ENCODE measurements around the gene ADCK1. TPM values are rescaled to one million over a fixed set of nuclear protein-coding genes. Genes with fewer than 3 reads are reported as not detected.

Gene ADCK1
- total and polyA plus RNA-seq, 2 donors (not counting 1 experiment from before 2014, with no cell fraction given), result 10.6 to 18.3 TPM

GRCh38 chr14:77865455-77865854, 65.5 kb downstream of the ADCK1 start:
- DNase-seq, result no peak
- H3K4me1 ChIP-seq (ENCODE audit: control insufficient read depth in 2 of 2, insufficient read depth in 2 of 2, low read length in 2 of 2), result no peaks in the 10 kb centered on the region
- no peak for ATAC-seq (ENCODE audit: low read depth)
- ChIA-PET CTCF (no interaction called here), POLR2A (no interaction called here)
- H2AFZ ChIP-seq (ENCODE audit: insufficient read depth, low read depth, low read length, poor library complexity, severe bottlenecking), result no peak overlapping the region
- Mint-ChIP-seq H3K27ac (no peak overlapping the region), H3K4me3 (no peak overlapping the region), H3K9me3 (ENCODE audit: insufficient read depth) (peaks cover 4% of the 10 kb centered on the region), H3K27me3 (no peaks in the 10 kb centered on the region), H3K4me1 (peaks cover 1% of the 10 kb centered on the region)
- 100% methylated on average over 1 of the region's 6 CpGs for WGBS (ENCODE audit: insufficient coverage)
- TF ChIP-seq, protein P1, sequence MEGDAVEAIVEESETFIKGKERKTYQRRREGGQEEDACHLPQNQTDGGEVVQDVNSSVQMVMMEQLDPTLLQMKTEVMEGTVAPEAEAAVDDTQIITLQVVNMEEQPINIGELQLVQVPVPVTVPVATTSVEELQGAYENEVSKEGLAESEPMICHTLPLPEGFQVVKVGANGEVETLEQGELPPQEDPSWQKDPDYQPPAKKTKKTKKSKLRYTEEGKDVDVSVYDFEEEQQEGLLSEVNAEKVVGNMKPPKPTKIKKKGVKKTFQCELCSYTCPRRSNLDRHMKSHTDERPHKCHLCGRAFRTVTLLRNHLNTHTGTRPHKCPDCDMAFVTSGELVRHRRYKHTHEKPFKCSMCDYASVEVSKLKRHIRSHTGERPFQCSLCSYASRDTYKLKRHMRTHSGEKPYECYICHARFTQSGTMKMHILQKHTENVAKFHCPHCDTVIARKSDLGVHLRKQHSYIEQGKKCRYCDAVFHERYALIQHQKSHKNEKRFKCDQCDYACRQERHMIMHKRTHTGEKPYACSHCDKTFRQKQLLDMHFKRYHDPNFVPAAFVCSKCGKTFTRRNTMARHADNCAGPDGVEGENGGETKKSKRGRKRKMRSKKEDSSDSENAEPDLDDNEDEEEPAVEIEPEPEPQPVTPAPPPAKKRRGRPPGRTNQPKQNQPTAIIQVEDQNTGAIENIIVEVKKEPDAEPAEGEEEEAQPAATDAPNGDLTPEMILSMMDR (IDR thresholded peaks at IDR 0.05), result no peak
- no peak for TF ChIP-seq EZH2 (IDR thresholded peaks at IDR 0.05; ENCODE audit: borderline replicate concordance, insufficient read depth, low read depth, low read length, poor library complexity, severe bottlenecking)
- no peaks in the 10 kb centered on the region for H3K79me2 ChIP-seq (ENCODE audit: control insufficient read depth, insufficient read depth, low read length)
- no peak overlapping the region for H3K4me2 ChIP-seq (replicated peaks; ENCODE audit: low read depth, low read length, poor library complexity, severe bottlenecking)
- no peak overlapping the region for H3K9ac ChIP-seq (ENCODE audit: low read length)
- H4K20me1 ChIP-seq (ENCODE audit: control insufficient read depth, insufficient read depth, low read length, poor library complexity, severe bottlenecking), result no peaks in the 10 kb centered on the region
- no peaks in the 10 kb centered on the region for H3K27me3 ChIP-seq (replicated peaks in 1 of 4; ENCODE audit: control extremely low read depth in 1 of 4, control insufficient read depth in 3 of 4, insufficient read depth in 4 of 4, low read length in 3 of 4)
- no peak overlapping the region for H3K4me3 ChIP-seq (ENCODE audit: control extremely low read depth in 1 of 5, extremely low read depth in 1 of 5, insufficient read depth in 1 of 5, low read depth in 2 of 5, low read length in 4 of 5)
- intact Hi-C loops (cut with micrococcal nuclease), result no loop called here
- peaks cover 0 to 3% of the 10 kb centered on the region in 2 experiments for H3K36me3 ChIP-seq (replicated peaks in 1 of 2; ENCODE audit: control extremely low read depth in 1 of 2, control insufficient read depth in 1 of 2, extremely low read depth in 1 of 2, insufficient read depth in 2 of 2, low read length in 1 of 2)
- H3K9me3 ChIP-seq (ENCODE audit: control extremely low read depth in 1 of 3, control insufficient read depth in 2 of 3, insufficient read depth in 1 of 3, low read length in 2 of 3), result peaks cover 0 to 3% (median 0%) of the 10 kb centered on the region in 3 donors
- no peak overlapping the region for H3K27ac ChIP-seq (ENCODE audit: low read length in 2 of 2)

DNA sequence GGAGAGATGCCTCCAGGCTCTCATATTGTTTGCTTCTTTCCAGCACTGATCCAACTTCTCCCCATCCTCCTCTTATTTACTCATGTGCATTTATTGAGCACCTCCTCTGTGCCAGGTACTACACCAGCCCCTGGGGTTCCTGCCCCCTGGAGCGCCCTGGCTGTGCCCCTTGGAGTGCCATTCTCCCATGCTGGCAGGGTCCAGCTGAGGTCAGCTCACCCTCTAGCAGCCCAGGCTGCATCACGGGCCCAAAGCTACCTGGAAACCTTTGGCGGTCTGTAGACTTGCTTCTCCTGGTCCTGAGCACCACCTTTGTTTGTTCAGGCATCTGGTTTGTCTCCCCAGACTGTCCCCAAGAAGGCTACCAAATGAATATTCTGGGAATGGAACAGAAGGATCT, 67.0 kb downstream of the ADCK1 start:
- Histone ChIP-seq H3K36me3 (replicated peaks in 1 of 2; ENCODE audit: control extremely low read depth in 1 of 2, control insufficient read depth in 1 of 2, extremely low read depth in 1 of 2, insufficient read depth in 2 of 2, low read length in 1 of 2) (no peaks in the 10 kb centered on the region), H3K4me1 (ENCODE audit: control insufficient read depth in 2 of 2, insufficient read depth in 2 of 2, low read length in 2 of 2) (no peaks in the 10 kb centered on the region), H2AFZ (ENCODE audit: insufficient read depth, low read depth, low read length, poor library complexity, severe bottlenecking) (no peak overlapping the region), H3K79me2 (ENCODE audit: control insufficient read depth, insufficient read depth, low read length) (no peaks in the 10 kb centered on the region), H3K9ac (ENCODE audit: low read length) (no peak overlapping the region), H4K20me1 (ENCODE audit: control insufficient read depth, insufficient read depth, low read length, poor library complexity, severe bottlenecking) (no peaks in the 10 kb centered on the region), H3K4me3 (ENCODE audit: control extremely low read depth in 1 of 5, extremely low read depth in 1 of 5, insufficient read depth in 1 of 5, low read depth in 2 of 5, low read length in 4 of 5) (no peak overlapping the region), H3K27me3 (replicated peaks in 1 of 4; ENCODE audit: control extremely low read depth in 1 of 4, control insufficient read depth in 3 of 4, insufficient read depth in 4 of 4, low read length in 3 of 4) (no peaks in the 10 kb centered on the region), H3K9me3 (ENCODE audit: control extremely low read depth in 1 of 3, control insufficient read depth in 2 of 3, insufficient read depth in 1 of 3, low read length in 2 of 3) (peaks cover 0 to 3% (median 0%) of the 10 kb centered on the region in 3 donors), H3K4me2 (replicated peaks; ENCODE audit: low read depth, low read length, poor library complexity, severe bottlenecking) (no peak overlapping the region), H3K27ac (ENCODE audit: low read length in 2 of 2) (no peak overlapping the region)
- TF ChIP-seq EZH2 (IDR thresholded peaks at IDR 0.05; ENCODE audit: borderline replicate concordance, insufficient read depth, low read depth, low read length, poor library complexity, severe bottlenecking), result no peak
- TF ChIP-seq, protein P1 (IDR thresholded peaks at IDR 0.05), result no peak
- H3K27me3 Mint-ChIP-seq, result no peaks in the 10 kb centered on the region
- POLR2A ChIA-PET, result no interaction called here
- DNase-seq (no peak), ATAC-seq (ENCODE audit: low read depth) (no peak)
- H3K27ac Mint-ChIP-seq, result no peak overlapping the region
- H3K4me1 Mint-ChIP-seq, result peaks cover 1% of the 10 kb centered on the region
- peaks cover 4% of the 10 kb centered on the region for H3K9me3 Mint-ChIP-seq (ENCODE audit: insufficient read depth)
- CTCF ChIA-PET, result no interaction called here
- H3K4me3 Mint-ChIP-seq, result no peak overlapping the region
- WGBS (ENCODE audit: insufficient coverage), result 94% methylated on average over 3 of the region's 3 CpGs
- intact Hi-C loops (cut with micrococcal nuclease), result no loop called here

Measured in B cell (primary cell).